ENCODE data around the gene PCSK6. TPM values are rescaled to one million over a fixed set of nuclear protein-coding genes. Genes with fewer than 3 reads are reported as not detected.

The PCSK6 gene
- polyA plus RNA-seq, 1 donor from 2014 or later = 1.1 TPM

- H3K4me3 ChIP-seq (ENCODE audit: low read length) = no peak overlapping the region
These were observed 10.6 kb upstream of the PCSK6 start for GRCh38 chr15:101499863-101500713.

More at GRCh38 chr15:101499863-101500713, 10.6 kb upstream of the PCSK6 start:
- Histone ChIP-seq H3K79me2 (replicated peaks; ENCODE audit: insufficient read depth, low read length) (no peaks in the 10 kb centered on the region), H3K27me3 (ENCODE audit: insufficient read depth, low read depth, low read length) (no peaks in the 10 kb centered on the region), H3K9me3 (ENCODE audit: low read length) (no peaks in the 10 kb centered on the region), H3K36me3 (ENCODE audit: insufficient read depth, low read length) (no peaks in the 10 kb centered on the region), H2AFZ (ENCODE audit: low read depth, low read length) (no peak overlapping the region), H3K4me2 (ENCODE audit: low read length) (no peak overlapping the region), H3K27ac (ENCODE audit: low read length) (no peak overlapping the region), H4K20me1 (ENCODE audit: insufficient read depth) (no peaks in the 10 kb centered on the region), H3F3A (ENCODE audit: insufficient read depth, low read length, poor library complexity, severe bottlenecking) (no peaks in the 10 kb centered on the region), H3K9ac (ENCODE audit: low read length) (no peak overlapping the region), H3K9me2 (ENCODE audit: insufficient read depth, low read length) (no peaks in the 10 kb centered on the region)
- TF ChIP-seq SMC3 (conservative IDR thresholded peaks at IDR 0.05; ENCODE audit: poor library complexity) = no peak
- no peak for TF ChIP-seq POLR2AphosphoS5 (IDR thresholded peaks at IDR 0.05)
- TF ChIP-seq, protein P1, sequence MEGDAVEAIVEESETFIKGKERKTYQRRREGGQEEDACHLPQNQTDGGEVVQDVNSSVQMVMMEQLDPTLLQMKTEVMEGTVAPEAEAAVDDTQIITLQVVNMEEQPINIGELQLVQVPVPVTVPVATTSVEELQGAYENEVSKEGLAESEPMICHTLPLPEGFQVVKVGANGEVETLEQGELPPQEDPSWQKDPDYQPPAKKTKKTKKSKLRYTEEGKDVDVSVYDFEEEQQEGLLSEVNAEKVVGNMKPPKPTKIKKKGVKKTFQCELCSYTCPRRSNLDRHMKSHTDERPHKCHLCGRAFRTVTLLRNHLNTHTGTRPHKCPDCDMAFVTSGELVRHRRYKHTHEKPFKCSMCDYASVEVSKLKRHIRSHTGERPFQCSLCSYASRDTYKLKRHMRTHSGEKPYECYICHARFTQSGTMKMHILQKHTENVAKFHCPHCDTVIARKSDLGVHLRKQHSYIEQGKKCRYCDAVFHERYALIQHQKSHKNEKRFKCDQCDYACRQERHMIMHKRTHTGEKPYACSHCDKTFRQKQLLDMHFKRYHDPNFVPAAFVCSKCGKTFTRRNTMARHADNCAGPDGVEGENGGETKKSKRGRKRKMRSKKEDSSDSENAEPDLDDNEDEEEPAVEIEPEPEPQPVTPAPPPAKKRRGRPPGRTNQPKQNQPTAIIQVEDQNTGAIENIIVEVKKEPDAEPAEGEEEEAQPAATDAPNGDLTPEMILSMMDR (IDR thresholded peaks at IDR 0.05; ENCODE audit: poor library complexity, severe bottlenecking) = no peak
- TF ChIP-seq EZH2 (IDR thresholded peaks at IDR 0.05; ENCODE audit: borderline replicate concordance, insufficient read depth, low read length, poor library complexity, severe bottlenecking) = no peak
- no peak for TF ChIP-seq MXI1 (conservative IDR thresholded peaks at IDR 0.05; ENCODE audit: poor library complexity, severe bottlenecking)
- no peak for TF ChIP-seq REST (IDR thresholded peaks at IDR 0.05; ENCODE audit: borderline replicate concordance)
- no peak for TF ChIP-seq RAD21 (conservative IDR thresholded peaks at IDR 0.05)
- TF ChIP-seq TAF1 (IDR thresholded peaks at IDR 0.05; ENCODE audit: low read depth) = no peak
- TF ChIP-seq EP300 (conservative IDR thresholded peaks at IDR 0.05; ENCODE audit: poor library complexity, severe bottlenecking) = no peak

Measured in neural cell (in vitro differentiated cells).